HepG2 (cell line): ENCODE measurements around the gene SS18L1. TPM values are rescaled to one million over a fixed set of nuclear protein-coding genes. Genes with fewer than 3 reads are reported as not detected.
A peak's percentile ranks its signal among the peaks of the same experiment; 100 is the strongest.

ENCODE experiments used
- GATAD2A ChIP-seq: IDR thresholded peaks from 2 replicates; pipeline ENCODE4 v1.6.1; 2016
- IRX3 ChIP-seq: sonication (generic); formaldehyde crosslinking; IDR thresholded peaks from 2 replicates; pipeline ENCODE4 v1.8.1; 2023; ENCODE audit warnings: mild to moderate bottlenecking, low read depth, missing genetic modification reagents, borderline replicate concordance
- KDM5B ChIP-seq: sonication (generic); formaldehyde crosslinking; IDR thresholded peaks from 2 replicates; pipeline ENCODE4 v1.4.0; 2020; ENCODE audit warnings: missing genetic modification reagents, mild to moderate bottlenecking, borderline replicate concordance
- NONO ChIP-seq, 2 experiments: fragments of 450-650 bp in 1 of 2; sonication (generic) in 1 of 2; formaldehyde crosslinking in 1 of 2; IDR thresholded peaks in 1 of 2; conservative IDR thresholded peaks in 1 of 2; 2 replicates each; pipeline versions ENCODE4 v1.6.1 to v1.8.0; 2017 to 2022; ENCODE audit warnings: mild to moderate bottlenecking in 1 of 2, missing genetic modification reagents in 1 of 2, moderate library complexity in 1 of 2
- REXO4 ChIP-seq: sonication (generic); formaldehyde crosslinking; IDR thresholded peaks from 2 replicates; pipeline ENCODE4 v1.8.0; 2022; ENCODE audit warnings: missing genetic modification reagents, mild to moderate bottlenecking, borderline replicate concordance
- SMAD3 ChIP-seq: sonication (generic); formaldehyde crosslinking; IDR thresholded peaks from 2 replicates; pipeline ENCODE4 v1.4.0; 2020; ENCODE audit warnings: missing genetic modification reagents
- ZFP1 ChIP-seq: IDR thresholded peaks from 2 replicates; pipeline ENCODE4 v1.6.1; 2016
- ZNF260 ChIP-seq: sonication (generic); formaldehyde crosslinking; IDR thresholded peaks from 2 replicates; pipeline ENCODE4 v1.4.0; 2020; ENCODE audit warnings: missing genetic modification reagents, low read depth, mild to moderate bottlenecking, borderline replicate concordance
- ZNF431 ChIP-seq: sonication (generic); formaldehyde crosslinking; IDR thresholded peaks from 2 replicates; pipeline ENCODE4 v1.9.0; 2022; ENCODE audit warnings: missing genetic modification reagents, low read depth, mild to moderate bottlenecking, borderline replicate concordance
- ZNF567 ChIP-seq: sonication (generic); formaldehyde crosslinking; IDR thresholded peaks from 2 replicates; pipeline ENCODE4 v1.8.1; 2023; ENCODE audit warnings: mild to moderate bottlenecking, missing genetic modification reagents, borderline replicate concordance
- ZNF672 ChIP-seq: sonication (generic); formaldehyde crosslinking; IDR thresholded peaks from 2 replicates; pipeline ENCODE4 v1.8.1; 2022; ENCODE audit warnings: missing genetic modification reagents
- polyA plus RNA-seq, 8 experiments: library from polyadenylated mRNA; depleted of rRNA in 3 of 8; stranded (reverse) in 7 of 8; unstranded in 1 of 8; fragments of >200 nt; fragmentation: Illumina TruSeq in 4 of 8; extraction: Trizol in 4 of 8; gene quantifications; 2 replicates each; pipeline versions ENCODE4 v1.2.1 to v1.2.3, GENCODE V29; 2011 to 2016; ENCODE audit warnings: low read depth in 4 of 8, missing spikeins in 1 of 8, mixed read lengths in 1 of 8; ENCODE audit not compliant: insufficient read depth in 1 of 8
- total RNA-seq, 5 experiments: library from RNA; depleted of rRNA; stranded (reverse); fragments of >200 nt; fragmentation: Illumina TruSeq; extraction: Trizol; gene quantifications; 2 replicates each; pipeline ENCODE4 v1.2.3, GENCODE V29; 2016; ENCODE audit warnings: low read depth in 1 of 5
- TF ChIP-seq, protein P1 (sequence below): sonication (generic); formaldehyde crosslinking; IDR thresholded peaks from 2 replicates; pipeline ENCODE4 v1.4.0; 2020; ENCODE audit warnings: missing genetic modification reagents, borderline replicate concordance
- TF ChIP-seq, protein P2 (sequence below): sonication (generic); formaldehyde crosslinking; IDR thresholded peaks from 2 replicates; pipeline ENCODE4 v1.4.0; 2020; ENCODE audit warnings: missing genetic modification reagents
- TF ChIP-seq, protein P3 (sequence below): sonication (generic); formaldehyde crosslinking; IDR thresholded peaks from 2 replicates; pipeline ENCODE4 v1.4.0; 2020; ENCODE audit warnings: low read depth, mild to moderate bottlenecking, missing genetic modification reagents
- TF ChIP-seq, protein P4 (sequence below): IDR thresholded peaks from 2 replicates; pipeline ENCODE4 v1.6.1; 2016; ENCODE audit warnings: missing compliant biosample characterization, missing genetic modification reagents, borderline replicate concordance
- TF ChIP-seq, protein P5 (sequence below), 2 experiments: sonication (generic) in 1 of 2; formaldehyde crosslinking in 1 of 2; IDR thresholded peaks; 2 replicates each; pipeline versions ENCODE4 v1.4.0 to v1.6.1; 2016 to 2020; ENCODE audit warnings: borderline replicate concordance in 1 of 2, low read depth in 1 of 2, mild to moderate bottlenecking in 1 of 2, missing genetic modification reagents in 1 of 2

The SS18L1 gene
- total and polyA plus RNA-seq, 2 of the 13 experiments (the other 11 are each of a cell fraction or from before 2014, with no cell fraction given): 17.8 to 27.6 TPM

DNA sequence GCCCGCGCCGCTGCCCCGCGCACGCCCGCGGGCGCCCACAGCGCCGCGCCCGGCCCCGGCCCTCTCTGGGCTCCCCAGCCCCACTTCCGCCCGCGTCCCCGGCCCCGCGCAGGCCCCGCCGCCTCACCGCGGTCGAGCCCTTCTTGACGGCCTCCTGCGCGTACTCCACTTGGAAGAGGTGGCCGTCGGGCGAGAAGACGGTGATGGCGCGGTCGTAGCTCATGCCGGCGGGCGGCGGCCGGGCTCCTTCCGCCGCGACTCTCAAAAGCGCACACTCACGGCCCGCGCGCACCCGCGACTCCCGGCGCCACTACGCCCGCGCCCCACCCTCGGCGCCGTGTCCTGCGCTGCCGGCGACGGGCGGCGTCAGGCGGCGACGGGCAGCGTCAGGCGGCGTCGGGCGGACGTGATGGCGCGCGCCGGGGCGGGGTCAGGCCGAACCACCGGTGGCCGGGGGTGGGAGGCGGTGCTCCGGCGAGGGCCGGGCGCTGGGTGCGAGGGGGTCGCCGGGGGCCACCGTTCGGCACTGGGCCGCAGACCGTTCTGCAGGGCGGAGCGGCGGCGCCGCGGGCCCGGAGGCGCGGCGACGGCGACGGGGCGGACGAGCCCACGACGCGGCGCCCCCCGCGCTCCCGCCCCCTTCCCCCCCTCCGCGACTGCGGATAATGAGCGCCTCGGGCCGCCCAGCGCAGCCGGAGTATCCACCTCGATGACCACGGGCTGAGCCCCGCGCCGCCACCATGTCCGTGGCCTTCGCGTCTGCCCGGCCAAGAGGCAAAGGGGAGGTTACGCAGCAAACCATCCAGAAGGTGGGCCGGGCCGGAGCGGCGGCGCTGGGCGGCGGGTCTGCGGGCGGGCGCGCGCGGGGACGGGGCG lies at the start of gene SS18L1, which contains the start of gene PSMA7 (continued):
- TF ChIP-seq ZNF260: no peak
- TF ChIP-seq, protein P1, sequence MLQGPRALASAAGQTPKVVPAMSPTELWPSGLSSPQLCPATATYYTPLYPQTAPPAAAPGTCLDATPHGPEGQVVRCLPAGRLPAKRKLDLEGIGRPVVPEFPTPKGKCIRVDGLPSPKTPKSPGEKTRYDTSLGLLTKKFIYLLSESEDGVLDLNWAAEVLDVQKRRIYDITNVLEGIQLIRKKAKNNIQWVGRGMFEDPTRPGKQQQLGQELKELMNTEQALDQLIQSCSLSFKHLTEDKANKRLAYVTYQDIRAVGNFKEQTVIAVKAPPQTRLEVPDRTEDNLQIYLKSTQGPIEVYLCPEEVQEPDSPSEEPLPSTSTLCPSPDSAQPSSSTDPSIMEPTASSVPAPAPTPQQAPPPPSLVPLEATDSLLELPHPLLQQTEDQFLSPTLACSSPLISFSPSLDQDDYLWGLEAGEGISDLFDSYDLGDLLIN: no peak
- TF ChIP-seq, protein P2, sequence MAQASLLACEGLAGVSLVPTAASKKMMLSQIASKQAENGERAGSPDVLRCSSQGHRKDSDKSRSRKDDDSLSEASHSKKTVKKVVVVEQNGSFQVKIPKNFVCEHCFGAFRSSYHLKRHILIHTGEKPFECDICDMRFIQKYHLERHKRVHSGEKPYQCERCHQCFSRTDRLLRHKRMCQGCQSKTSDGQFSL (CRISPR knock-in tag): peak; percentile 72
- no peak for TF ChIP-seq NONO (IDR thresholded peaks at IDR 0.05)
- peak; percentile 74 for TF ChIP-seq NONO (CRISPR knock-in tag; conservative IDR thresholded peaks at IDR 0.05)
- TF ChIP-seq IRX3 (CRISPR knock-in tag): no peak
- TF ChIP-seq REXO4: peak; percentile 80; the same call in 1 of the 2 replicates
- TF ChIP-seq ZNF672: peak; percentile 70; the same call in 1 of the 2 replicates
- no peak; the same call in 1 of the 2 replicates for TF ChIP-seq ZFP1 (CRISPR knock-in tag)
- TF ChIP-seq ZNF567 (CRISPR knock-in tag): no peak; the same call in 1 of the 2 replicates
- TF ChIP-seq, protein P3, sequence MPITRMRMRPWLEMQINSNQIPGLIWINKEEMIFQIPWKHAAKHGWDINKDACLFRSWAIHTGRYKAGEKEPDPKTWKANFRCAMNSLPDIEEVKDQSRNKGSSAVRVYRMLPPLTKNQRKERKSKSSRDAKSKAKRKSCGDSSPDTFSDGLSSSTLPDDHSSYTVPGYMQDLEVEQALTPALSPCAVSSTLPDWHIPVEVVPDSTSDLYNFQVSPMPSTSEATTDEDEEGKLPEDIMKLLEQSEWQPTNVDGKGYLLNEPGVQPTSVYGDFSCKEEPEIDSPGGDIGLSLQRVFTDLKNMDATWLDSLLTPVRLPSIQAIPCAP (CRISPR knock-in tag): no peak
- peak; percentile 75; the same call in 1 of the 2 replicates for TF ChIP-seq KDM5B (CRISPR knock-in tag)
- TF ChIP-seq GATAD2A: no peak; the same call in 1 of the 2 replicates
- TF ChIP-seq, protein P4, sequence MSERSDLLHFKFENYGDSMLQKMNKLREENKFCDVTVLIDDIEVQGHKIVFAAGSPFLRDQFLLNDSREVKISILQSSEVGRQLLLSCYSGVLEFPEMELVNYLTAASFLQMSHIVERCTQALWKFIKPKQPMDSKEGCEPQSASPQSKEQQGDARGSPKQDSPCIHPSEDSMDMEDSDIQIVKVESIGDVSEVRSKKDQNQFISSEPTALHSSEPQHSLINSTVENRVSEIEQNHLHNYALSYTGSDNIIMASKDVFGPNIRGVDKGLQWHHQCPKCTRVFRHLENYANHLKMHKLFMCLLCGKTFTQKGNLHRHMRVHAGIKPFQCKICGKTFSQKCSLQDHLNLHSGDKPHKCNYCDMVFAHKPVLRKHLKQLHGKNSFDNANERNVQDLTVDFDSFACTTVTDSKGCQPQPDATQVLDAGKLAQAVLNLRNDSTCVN: peak; percentile 83; the same call in 1 of the 2 replicates
- TF ChIP-seq, protein P5, sequence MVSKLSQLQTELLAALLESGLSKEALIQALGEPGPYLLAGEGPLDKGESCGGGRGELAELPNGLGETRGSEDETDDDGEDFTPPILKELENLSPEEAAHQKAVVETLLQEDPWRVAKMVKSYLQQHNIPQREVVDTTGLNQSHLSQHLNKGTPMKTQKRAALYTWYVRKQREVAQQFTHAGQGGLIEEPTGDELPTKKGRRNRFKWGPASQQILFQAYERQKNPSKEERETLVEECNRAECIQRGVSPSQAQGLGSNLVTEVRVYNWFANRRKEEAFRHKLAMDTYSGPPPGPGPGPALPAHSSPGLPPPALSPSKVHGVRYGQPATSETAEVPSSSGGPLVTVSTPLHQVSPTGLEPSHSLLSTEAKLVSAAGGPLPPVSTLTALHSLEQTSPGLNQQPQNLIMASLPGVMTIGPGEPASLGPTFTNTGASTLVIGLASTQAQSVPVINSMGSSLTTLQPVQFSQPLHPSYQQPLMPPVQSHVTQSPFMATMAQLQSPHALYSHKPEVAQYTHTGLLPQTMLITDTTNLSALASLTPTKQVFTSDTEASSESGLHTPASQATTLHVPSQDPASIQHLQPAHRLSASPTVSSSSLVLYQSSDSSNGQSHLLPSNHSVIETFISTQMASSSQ (IDR thresholded peaks at IDR 0.05; ENCODE audit: low read depth): no peak; the same call in 1 of the 2 replicates
- TF ChIP-seq, protein P5 (CRISPR knock-in tag; IDR thresholded peaks at IDR 0.05; ENCODE audit: borderline replicate concordance): peak; percentile 70
- TF ChIP-seq SMAD3 (CRISPR knock-in tag): no peak
- peak; percentile 90; the same call in 1 of the 2 replicates for TF ChIP-seq ZNF431 (CRISPR knock-in tag)
